ENCODE results near the gene MYO16. TPM values are rescaled to one million over a fixed set of nuclear protein-coding genes. Genes with fewer than 3 reads are reported as not detected.

Gene MYO16
- total and polyA plus RNA-seq, 2 experiments from 2014 or later, result 0.02 to 0.15 TPM

- Histone ChIP-seq H3K4me3 (no peak overlapping the region), H3K4me1 (ENCODE audit: low read depth) (no peaks in the 10 kb centered on the region), H3K27me3 (no peaks in the 10 kb centered on the region), H3K27ac (no peak overlapping the region), H3K36me3 (no peaks in the 10 kb centered on the region), H3K9me3 (ENCODE audit: low read depth) (no peaks in the 10 kb centered on the region)
- DNase-seq (ENCODE audit: low read depth in 1 of 2, low spot score in 1 of 2), result no peak
- TF ChIP-seq CTCF (IDR thresholded peaks at IDR 0.05; ENCODE audit: low read depth, low read length), result no peak
These were observed 505.6 kb downstream of the MYO16 start for GRCh38 chr13:109135018-109135417.

- Histone ChIP-seq H3K27ac (no peak overlapping the region), H3K9me3 (ENCODE audit: low read depth) (no peaks in the 10 kb centered on the region), H3K27me3 (no peaks in the 10 kb centered on the region), H3K4me1 (ENCODE audit: low read depth) (no peaks in the 10 kb centered on the region), H3K36me3 (no peaks in the 10 kb centered on the region), H3K4me3 (no peak overlapping the region)
- DNase-seq (ENCODE audit: low read depth in 1 of 2, low spot score in 1 of 2), result no peak
- TF ChIP-seq CTCF (IDR thresholded peaks at IDR 0.05; ENCODE audit: low read depth, low read length), result no peak
These were observed 507.5 kb downstream of the MYO16 start for GRCh38 chr13:109136873-109137272.

GRCh38 chr13:109139346-109139745 lies 509.9 kb downstream of the MYO16 start:
- H3K9me3 ChIP-seq (ENCODE audit: low read depth), result no peaks in the 10 kb centered on the region
- H3K36me3 ChIP-seq, result no peaks in the 10 kb centered on the region
- DNase-seq (ENCODE audit: low read depth in 1 of 2, low spot score in 1 of 2), result no peak
- no peak overlapping the region for H3K4me3 ChIP-seq
- no peaks in the 10 kb centered on the region for H3K4me1 ChIP-seq (ENCODE audit: low read depth)
- TF ChIP-seq CTCF (IDR thresholded peaks at IDR 0.05; ENCODE audit: low read depth, low read length), result no peak
- no peak overlapping the region for H3K27ac ChIP-seq
- H3K27me3 ChIP-seq, result no peaks in the 10 kb centered on the region

- Histone ChIP-seq H3K27me3 (no peaks in the 10 kb centered on the region), H3K4me3 (no peak overlapping the region), H3K9me3 (ENCODE audit: low read depth) (no peaks in the 10 kb centered on the region), H3K27ac (no peak overlapping the region), H3K4me1 (ENCODE audit: low read depth) (no peaks in the 10 kb centered on the region), H3K36me3 (no peaks in the 10 kb centered on the region)
- DNase-seq (ENCODE audit: low read depth in 1 of 2, low spot score in 1 of 2), result no peak
- TF ChIP-seq CTCF (IDR thresholded peaks at IDR 0.05; ENCODE audit: low read depth, low read length), result no peak
These were observed 510.6 kb downstream of the MYO16 start for GRCh38 chr13:109140054-109140453.

GRCh38 chr13:109140479-109141349 lies 511.3 kb downstream of the MYO16 start:
- Histone ChIP-seq H3K36me3 (no peaks in the 10 kb centered on the region), H3K4me3 (no peak overlapping the region), H3K9me3 (ENCODE audit: low read depth) (no peaks in the 10 kb centered on the region), H3K27me3 (no peaks in the 10 kb centered on the region), H3K4me1 (ENCODE audit: low read depth) (no peaks in the 10 kb centered on the region), H3K27ac (no peak overlapping the region)
- peak in 1 of 2 donors; percentile 10 for DNase-seq (ENCODE audit: low read depth in 1 of 2, low spot score in 1 of 2)
- TF ChIP-seq CTCF (IDR thresholded peaks at IDR 0.05; ENCODE audit: low read depth, low read length), result no peak
